ENCODE results near the gene RBMS3.

DNA sequence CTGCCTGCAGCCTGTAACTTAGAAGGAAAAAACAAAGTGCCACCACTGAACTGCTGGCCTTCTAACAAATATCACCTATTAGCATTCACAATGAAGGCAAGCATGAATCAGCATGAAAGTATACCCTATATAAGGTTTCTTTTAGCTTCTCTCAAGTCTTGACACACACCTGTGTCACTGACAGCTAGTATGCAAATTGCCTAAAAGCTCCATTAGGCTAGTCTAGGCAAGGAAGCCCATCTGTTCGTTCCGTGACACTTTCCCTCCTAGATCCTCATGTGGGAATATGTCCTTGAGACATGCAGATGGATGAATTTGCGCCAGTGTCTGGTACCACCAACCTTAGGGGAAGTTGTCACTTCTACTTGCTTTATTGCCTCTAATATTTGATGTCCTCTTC lies 129.3 kb downstream of the RBMS3 start:
- TF ChIP-seq POLR2AphosphoS5 (IDR thresholded peaks at IDR 0.05) (no peak), EP300 (IDR thresholded peaks at IDR 0.05; ENCODE audit: low read depth) (no peak), POLR2A (IDR thresholded peaks at IDR 0.05) (no peak)
- TF ChIP-seq, protein P1, sequence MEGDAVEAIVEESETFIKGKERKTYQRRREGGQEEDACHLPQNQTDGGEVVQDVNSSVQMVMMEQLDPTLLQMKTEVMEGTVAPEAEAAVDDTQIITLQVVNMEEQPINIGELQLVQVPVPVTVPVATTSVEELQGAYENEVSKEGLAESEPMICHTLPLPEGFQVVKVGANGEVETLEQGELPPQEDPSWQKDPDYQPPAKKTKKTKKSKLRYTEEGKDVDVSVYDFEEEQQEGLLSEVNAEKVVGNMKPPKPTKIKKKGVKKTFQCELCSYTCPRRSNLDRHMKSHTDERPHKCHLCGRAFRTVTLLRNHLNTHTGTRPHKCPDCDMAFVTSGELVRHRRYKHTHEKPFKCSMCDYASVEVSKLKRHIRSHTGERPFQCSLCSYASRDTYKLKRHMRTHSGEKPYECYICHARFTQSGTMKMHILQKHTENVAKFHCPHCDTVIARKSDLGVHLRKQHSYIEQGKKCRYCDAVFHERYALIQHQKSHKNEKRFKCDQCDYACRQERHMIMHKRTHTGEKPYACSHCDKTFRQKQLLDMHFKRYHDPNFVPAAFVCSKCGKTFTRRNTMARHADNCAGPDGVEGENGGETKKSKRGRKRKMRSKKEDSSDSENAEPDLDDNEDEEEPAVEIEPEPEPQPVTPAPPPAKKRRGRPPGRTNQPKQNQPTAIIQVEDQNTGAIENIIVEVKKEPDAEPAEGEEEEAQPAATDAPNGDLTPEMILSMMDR (IDR thresholded peaks at IDR 0.05), result no peak
